GM12801 (cell line): Measurements from ENCODE around the gene TMEM217.

Experiments
- TF ChIP-seq, protein P1 (sequence below): IDR thresholded peaks from one replicate; pipeline ENCODE4 v1.5.1; 2011; ENCODE audit warnings: control low read depth; ENCODE audit not compliant: insufficient read length; ENCODE audit errors: extremely low read depth

The TMEM217 gene

GRCh38 chr6:37302086-37302686 is 44.2 kb upstream of the TMEM217 start:
- TF ChIP-seq, protein P1, sequence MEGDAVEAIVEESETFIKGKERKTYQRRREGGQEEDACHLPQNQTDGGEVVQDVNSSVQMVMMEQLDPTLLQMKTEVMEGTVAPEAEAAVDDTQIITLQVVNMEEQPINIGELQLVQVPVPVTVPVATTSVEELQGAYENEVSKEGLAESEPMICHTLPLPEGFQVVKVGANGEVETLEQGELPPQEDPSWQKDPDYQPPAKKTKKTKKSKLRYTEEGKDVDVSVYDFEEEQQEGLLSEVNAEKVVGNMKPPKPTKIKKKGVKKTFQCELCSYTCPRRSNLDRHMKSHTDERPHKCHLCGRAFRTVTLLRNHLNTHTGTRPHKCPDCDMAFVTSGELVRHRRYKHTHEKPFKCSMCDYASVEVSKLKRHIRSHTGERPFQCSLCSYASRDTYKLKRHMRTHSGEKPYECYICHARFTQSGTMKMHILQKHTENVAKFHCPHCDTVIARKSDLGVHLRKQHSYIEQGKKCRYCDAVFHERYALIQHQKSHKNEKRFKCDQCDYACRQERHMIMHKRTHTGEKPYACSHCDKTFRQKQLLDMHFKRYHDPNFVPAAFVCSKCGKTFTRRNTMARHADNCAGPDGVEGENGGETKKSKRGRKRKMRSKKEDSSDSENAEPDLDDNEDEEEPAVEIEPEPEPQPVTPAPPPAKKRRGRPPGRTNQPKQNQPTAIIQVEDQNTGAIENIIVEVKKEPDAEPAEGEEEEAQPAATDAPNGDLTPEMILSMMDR, result no peak

GRCh38 chr6:37299990-37300389 is 42.0 kb upstream of the TMEM217 start:
- TF ChIP-seq, protein P1, result no peak

DNA sequence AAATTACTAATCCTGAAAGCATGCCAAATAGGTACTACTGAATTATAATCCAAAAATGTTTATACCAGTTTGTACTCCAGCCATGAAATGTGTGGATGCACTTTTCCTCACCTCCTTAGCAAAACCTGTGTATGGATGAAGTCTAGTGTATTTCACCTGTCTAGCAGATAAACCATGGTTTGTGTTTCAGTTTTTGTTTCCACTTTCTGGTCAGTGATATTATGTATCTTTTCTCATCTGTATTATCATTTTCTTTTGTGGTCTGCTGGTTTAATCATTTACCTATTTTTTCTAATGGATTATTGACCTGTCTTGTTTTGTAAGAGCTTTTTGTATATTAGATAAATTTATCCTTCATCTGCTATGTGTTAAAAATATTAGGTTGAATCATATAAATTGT is 41.0 kb upstream of the TMEM217 start:
- TF ChIP-seq, protein P1, result no peak

- TF ChIP-seq, protein P1, result no peak
Measured at GRCh38 chr6:37293426-37293825, 35.5 kb upstream of the TMEM217 start.

DNA sequence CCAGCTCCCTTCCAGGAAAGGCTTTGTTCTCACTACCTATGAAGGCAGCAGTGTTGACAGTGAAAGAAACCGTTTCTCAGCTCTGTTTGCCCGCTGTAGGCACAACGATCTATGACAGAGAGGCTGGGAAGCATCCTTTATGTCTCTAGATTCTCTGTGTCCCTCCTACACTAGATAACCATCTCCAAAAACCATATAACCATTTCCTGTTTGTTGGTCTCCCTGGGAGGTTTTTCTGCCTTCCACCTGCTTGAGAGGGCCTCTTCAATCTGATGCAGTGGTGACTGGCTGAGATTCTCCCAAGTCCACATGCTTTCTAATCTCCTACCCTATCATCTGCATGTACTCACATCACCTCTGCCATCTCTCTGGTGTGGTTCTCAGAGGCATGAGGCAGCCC is 32.0 kb upstream of the TMEM217 start:
- TF ChIP-seq, protein P1, result no peak

DNA sequence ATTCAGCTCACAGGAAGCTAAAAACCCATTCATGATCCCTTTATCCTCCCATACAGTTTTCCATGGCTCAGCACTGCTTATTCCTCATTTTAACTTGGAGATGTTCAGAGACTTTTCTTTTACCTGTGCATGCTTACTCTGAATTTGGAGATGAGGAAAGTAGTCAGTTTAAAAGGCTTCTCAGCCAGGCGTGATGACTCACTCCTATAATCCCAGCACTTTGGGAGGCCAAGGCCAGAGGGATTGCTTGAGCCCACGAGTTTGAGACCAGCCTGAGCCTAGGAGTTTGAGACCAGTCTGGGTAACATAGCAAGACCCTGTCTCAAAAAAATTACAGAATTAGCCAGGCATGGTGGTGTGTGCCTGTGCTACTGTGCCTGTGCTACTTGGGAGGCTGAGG is 30.3 kb upstream of the TMEM217 start:
- TF ChIP-seq, protein P1, result no peak

DNA sequence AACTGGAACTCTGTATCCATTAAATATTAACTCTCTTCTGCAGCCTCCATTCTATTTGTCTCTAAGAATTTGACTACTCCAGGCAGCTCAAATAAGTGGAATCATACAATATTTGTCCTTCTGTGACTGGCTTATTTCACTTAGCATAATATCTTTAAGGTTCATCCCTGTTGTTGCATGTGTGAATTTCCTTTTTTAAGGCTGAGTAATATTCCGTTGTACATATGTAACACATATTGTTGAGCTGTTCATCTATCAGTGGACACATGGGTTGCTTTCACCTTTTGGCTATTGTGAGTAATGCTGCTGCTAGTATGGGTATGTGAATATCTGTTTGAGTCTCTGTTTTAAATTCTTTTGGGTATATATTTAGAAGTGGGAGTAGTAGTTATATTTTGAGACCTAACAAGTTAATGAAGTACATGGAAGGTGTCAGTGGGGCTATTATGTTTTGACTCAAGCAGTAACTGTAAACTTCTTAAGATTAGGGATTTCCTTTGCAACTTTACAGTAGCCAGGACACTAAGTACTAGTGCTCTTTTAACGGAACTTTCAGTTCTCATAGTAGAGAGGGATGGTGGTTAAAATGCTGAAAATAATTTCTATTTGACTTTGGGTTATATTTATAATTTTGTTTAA is 29.7 kb upstream of the TMEM217 start:
- TF ChIP-seq, protein P1, result no peak
